ENCODE data around the gene RAD51B.
"Not testable (repeated sequence)": the region's sequence is repeated elsewhere in the genome, so short reads cannot be mapped to it uniquely, and the experiment has no call there.

RAD51B gene

DNA sequence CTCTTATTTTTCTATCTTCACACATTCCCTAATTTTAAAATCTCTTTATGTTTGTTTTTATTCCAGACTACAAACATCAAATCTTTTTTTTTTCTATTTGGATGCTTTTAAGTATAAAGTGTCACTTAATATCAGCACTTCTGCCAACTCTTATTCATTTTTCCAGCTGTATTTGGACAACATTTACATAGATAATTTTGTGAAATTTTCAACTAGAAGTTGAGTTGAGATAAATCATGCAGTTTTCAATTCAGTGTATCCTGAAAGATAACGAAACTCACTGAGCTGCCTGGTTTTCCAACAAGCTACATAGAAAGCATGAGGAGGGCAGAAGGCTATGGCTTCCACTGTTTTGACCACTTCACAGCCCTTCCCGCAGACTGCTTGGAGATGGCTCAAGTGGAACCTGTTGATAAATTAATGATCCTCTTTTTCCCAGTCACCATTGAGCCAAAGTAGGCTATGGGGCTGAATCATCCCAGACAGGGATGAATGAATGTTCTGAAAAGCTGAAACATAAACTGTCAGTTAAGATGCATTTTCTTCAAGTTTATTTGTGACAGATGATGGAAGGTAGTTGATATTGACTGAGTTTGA is 213.9 kb downstream of the RAD51B start:
- no peak for DNase-seq

DNA sequence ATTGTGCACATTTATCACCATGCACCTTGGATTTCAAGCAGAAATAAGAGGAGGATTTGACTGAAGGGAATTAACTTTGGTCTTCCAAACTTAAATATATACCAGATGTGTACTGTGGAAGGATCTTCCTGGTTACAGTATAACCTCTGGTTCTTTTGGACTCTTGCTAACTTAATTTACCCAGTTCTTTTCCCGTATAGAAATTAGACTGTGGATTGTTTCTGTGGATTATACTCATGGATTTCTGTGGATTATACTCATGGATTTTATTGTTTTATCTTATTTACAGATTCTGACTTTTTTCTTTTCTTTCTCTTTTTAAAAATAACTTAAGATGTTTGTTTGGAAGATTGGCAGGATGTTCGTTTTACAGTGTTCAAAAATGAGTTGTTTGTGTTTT is 215.3 kb downstream of the RAD51B start:
- DNase-seq, result no peak

- DNase-seq, result no peak
These were observed 216.6 kb downstream of the RAD51B start for GRCh38 chr14:68036202-68036601.

DNA sequence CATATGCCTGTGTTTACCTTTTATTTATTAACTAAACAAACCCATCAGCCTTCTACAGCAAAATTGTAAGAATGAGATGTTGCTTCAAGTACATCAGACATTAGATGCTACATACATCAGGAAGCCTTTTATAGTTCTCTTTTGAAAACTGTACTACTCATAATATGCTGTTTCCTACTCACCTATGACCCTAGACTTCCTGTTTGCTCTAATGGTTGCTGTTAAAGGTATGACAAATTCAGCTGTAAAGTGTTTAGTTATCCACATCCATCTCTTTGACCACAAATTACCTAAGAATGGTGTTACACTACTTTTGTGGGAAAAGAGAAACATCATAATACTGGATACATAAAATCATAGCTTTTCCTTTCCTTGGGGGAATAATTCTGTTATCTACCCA is 220.0 kb downstream of the RAD51B start:
- no peak for DNase-seq

- no peak for DNase-seq
These were observed 221.2 kb downstream of the RAD51B start for GRCh38 chr14:68040633-68041369.

DNA sequence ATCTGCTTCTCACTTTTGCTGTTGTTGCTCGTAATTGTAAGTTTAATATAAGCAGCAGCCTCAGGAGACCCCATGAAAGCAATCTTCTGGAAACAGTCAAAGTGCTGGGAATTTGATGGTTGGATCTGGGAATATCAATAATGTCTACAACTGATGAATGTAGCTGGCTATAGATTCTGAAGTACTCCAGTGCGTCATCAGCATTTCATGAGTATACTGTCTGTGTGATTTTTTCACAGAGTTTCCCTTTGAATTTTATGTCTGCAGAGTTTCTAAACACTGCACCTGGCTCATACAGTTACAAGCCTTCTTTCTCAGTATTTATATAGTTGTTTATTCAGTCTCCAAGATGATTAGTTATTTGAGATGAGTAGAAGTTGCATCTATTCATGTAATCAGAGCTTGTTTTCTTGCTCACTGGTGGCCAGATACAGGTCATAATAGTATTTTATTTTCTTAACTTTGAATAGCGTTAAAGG is 222.3 kb downstream of the RAD51B start:
- no peak for DNase-seq

DNA sequence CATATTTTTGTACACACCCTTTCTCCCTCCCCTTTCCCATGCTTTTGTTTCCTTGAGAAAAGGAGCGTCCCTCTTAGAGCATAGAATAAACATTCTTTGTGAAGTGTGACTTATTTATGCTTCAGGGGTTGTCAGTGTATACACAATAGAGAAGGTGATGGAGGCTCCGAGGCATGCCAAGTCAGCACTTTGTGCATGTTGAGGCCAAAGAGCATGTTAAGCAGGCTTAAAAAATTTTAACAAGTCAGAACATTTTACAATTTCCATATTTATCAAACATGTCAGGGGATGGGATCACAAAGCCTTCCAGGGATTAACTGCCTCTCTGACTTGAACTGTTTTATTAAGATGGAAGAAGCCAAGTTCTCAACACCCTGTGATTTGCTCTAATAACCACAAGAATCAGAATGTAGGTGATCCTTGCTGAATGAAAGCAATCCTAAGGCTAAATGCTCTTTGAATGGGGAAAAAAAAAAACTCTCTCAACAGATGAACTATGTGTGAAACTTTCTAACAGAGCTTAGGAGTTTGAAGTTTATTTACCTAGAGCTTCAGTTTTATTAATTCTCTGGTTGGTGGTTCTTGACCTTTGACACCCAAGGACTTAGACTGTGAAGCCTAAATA is 223.1 kb downstream of the RAD51B start:
- DNase-seq, result no peak

DNA sequence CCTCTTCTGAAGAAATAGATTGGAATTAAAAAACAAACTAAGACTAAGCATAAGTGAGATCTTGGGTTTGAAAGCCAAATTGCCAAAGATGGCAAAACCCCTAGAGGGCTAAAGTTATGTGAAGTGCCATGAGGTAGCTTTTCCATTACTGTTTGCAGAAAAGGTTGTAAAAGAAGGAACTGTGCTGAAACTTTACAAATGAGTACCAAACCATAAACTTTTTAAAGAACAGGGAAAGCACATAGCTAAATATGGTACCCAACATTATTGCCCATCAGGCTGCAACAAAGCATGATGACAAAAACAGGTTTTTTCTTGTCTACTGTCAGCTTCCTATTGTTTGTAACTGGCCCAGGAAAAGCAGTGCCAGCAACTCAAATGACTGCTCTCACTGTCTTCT is 224.2 kb downstream of the RAD51B start:
- DNase-seq, result no peak

DNA sequence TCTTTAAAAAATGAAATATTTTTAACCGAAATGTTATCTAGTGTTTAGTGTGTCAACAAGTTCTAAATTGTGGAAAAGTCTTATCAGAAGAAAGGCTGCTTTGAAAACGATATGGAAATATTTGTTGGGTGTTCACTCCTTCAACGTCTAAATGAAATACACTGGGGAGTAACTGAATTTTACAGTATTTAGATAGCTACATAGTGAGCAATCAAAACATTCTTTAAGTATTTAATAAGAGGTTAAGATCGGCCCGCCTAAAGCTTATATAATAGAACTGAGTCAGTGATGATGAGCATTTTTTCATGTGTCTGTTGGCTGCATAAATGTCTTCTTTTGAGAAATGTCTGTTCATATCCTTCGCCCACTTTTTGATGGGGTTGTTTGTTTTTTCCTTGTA is 228.3 kb downstream of the RAD51B start:
- no peak for DNase-seq

GRCh38 chr14:68048815-68049214 is 229.2 kb downstream of the RAD51B start:
- DNase-seq, result not testable (repeated sequence)

DNA sequence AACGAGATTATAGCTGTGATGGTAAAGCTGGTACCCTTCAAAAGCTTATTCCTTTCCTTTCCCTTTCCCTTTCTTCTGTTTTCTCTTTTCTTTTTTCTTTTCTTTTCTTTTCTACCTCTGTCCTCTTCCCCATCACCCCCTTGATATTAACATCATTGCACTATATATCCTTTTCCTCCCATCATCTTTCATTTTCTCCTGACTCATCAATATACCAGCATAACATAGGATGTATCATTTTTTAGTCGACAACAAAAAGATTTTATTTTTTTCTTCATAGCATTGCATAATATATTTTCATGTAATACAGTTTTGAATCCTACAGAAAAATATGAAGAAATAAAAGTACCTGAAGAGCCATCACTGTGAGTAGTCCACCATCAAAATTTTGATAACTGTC is 230.6 kb downstream of the RAD51B start:
- no peak for DNase-seq

DNA sequence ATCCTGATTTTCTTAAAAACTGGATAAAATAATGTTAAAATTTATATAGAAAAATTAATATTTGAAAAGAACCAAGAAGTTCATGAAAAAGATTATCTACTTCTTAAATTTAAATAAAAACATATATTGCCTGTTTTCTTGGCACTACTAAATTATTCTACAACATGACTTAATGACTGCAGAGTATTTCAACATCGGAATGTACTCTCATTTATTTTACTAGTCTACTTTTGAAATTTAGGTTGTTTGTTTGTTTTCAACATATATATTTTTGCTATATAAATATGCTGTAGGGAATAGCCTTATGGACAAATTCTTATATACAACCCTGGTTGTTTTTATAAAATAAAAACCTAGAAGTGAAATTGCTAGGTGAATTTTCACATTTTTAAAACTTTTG is 231.6 kb downstream of the RAD51B start:
- no peak for DNase-seq

GRCh38 chr14:68060198-68060597 is 240.6 kb downstream of the RAD51B start:
- DNase-seq, result no peak

- DNase-seq, result no peak
These were observed 243.1 kb downstream of the RAD51B start for GRCh38 chr14:68062651-68063050.

- DNase-seq, result no peak
These were observed 245.7 kb downstream of the RAD51B start for GRCh38 chr14:68065322-68065721.

- no peak for DNase-seq
These were observed 255.3 kb downstream of the RAD51B start for GRCh38 chr14:68074765-68075381.

DNA sequence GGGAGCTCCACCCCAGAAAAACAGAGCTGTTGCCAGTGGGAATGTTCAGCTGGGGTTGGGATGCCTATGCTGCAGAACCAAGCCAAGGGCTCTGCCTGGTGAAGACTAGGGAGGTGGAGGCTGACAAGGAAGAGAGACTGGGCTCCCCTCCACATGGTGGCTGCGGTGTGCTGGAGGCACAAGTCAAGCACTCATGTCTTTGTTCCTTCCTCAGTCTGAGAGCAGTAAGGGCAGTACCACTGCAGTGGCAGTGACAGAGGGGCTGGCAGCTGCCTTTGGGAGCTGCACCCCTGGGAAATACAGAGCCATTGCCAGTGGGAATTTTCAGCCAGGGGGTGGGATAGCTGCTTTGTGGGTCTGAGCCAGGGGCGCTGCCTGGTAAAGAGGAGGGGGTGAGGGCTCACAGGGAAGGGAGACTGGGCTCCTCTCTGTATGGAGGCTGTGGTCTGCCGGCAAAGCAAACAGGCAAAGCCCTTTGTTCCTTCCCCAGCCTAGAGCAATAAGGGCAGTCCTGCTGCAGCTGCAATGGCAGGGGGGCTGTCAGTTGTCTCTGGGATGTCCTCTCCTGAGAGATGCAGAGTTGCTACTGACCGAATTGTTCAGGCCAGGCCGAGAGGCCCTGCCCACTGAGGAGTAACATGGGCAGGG is 255.9 kb downstream of the RAD51B start:
- DNase-seq, result no peak

DNA sequence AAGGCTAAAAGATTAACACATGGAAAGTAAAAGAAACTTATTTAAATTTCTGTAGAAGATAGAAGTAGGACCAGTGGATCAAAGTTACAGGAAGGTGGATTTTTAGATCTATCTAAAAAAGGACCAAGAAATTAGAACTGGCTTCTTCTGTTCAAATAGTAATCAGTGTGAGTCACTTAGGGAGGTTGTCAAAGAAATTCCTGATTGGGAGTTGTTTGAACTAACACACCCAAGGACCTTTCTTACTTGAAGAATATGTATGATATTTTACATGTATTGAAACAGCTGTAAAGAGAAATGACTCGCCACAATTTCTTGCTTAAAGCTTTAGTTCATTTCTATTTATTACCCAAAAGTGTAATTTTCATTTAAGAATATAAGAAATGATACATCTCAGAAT is 256.9 kb downstream of the RAD51B start:
- DNase-seq, result no peak

- DNase-seq, result no peak
These were observed 260.5 kb downstream of the RAD51B start for GRCh38 chr14:68079941-68080697.

GRCh38 chr14:68081489-68081888 is 261.9 kb downstream of the RAD51B start:
- DNase-seq, result no peak

GRCh38 chr14:68082698-68083291 is 263.2 kb downstream of the RAD51B start:
- DNase-seq, result no peak

DNA sequence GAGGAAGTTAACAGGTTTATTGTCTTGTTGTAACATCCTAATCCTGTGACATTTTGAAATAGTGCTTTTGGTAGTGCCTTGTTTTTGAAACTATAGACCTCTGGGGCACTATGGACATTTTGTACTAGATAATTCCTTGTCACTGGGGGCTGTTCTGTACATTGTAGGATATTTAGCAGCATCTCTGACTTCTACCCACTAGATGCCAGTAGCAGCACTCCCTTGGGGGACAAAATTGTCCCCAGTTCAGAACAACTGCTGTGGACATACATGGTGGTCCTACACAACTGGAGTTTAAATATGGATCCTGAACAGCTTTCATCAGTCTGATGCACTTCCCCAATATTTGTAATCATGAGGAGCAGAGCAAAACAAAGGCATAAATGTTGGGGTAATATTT is 264.7 kb downstream of the RAD51B start:
- DNase-seq, result no peak
